RPMI7951 (cell line): ENCODE measurements around the gene TOR3A. TPM values are rescaled to one million over a fixed set of nuclear protein-coding genes. Genes with fewer than 3 reads are reported as not detected.
"Not testable (repeated sequence)": the region's sequence is repeated elsewhere in the genome, so short reads cannot be mapped to it uniquely, and the experiment has no call there.

Source experiments
- DNase-seq: peaks from one replicate; pipeline ENCODE4 v3.0.0-alpha.2; 2012; ENCODE audit warnings: low read depth
- total RNA-seq: library from RNA; depleted of rRNA; stranded (reverse); fragments of >200 nt; shearing (Covaris generic); gene quantifications from 2 replicates; pipeline ENCODE4 v1.2.3, GENCODE V29; 2014; rRNA removed

TOR3A gene, protein sequence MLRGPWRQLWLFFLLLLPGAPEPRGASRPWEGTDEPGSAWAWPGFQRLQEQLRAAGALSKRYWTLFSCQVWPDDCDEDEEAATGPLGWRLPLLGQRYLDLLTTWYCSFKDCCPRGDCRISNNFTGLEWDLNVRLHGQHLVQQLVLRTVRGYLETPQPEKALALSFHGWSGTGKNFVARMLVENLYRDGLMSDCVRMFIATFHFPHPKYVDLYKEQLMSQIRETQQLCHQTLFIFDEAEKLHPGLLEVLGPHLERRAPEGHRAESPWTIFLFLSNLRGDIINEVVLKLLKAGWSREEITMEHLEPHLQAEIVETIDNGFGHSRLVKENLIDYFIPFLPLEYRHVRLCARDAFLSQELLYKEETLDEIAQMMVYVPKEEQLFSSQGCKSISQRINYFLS
- total RNA-seq, result 13.8 and 25.1 TPM in 2 replicates

DNA sequence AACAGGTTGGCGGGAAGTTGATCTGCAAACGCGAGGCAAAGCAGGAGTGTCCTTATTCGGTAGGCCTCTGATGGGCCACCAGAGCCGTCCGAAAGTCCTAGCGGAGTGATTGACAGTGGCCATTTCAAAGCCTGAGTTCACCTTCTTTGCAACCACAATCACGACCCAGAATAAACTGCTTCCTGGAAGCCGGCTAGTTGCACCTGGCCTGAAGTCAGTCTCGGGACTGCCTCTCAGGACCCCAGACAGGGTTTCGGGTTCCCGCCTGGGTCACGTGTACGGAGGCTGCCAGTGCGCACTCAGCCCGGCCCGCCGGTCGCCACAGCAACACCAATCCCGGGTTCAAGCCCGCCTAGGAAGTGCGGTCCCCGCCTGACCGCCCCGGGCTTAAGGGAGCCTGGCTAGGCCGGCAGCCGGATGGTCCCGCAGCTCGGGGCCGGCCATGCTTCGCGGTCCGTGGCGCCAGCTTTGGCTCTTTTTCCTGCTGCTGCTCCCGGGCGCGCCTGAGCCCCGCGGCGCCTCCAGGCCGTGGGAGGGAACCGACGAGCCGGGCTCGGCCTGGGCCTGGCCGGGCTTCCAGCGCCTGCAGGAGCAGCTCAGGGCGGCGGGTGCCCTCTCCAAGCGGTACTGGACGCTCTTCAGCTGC is at the start of gene TOR3A:
Gene TOR3A (plus strand): TSS at position 384 of the 646 bp plus-strand sequence. CDS start 59 bp downstream, at position 443.
- DNase-seq, result peak; percentile 84

DNA sequence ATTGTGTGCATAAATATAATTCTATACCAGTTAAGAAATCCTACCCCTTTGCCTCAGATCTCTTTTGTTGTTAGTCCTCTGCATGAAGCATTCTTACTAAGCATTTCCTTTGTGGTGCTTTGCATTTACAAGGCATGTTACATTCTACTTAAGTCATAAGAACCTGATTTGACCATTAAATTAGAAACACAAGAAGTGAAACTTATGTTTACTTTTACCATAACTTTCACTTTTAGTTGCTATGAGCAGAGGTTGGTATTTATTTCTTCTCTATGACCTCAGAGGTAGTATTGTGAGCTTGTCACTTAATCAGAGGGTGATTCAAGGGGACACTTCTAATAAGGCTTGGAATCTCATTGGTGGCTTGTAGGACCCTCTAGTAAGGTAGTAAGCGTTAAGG is 47.1 kb upstream of the TOR3A start:
- DNase-seq, result peak; percentile 16

DNA sequence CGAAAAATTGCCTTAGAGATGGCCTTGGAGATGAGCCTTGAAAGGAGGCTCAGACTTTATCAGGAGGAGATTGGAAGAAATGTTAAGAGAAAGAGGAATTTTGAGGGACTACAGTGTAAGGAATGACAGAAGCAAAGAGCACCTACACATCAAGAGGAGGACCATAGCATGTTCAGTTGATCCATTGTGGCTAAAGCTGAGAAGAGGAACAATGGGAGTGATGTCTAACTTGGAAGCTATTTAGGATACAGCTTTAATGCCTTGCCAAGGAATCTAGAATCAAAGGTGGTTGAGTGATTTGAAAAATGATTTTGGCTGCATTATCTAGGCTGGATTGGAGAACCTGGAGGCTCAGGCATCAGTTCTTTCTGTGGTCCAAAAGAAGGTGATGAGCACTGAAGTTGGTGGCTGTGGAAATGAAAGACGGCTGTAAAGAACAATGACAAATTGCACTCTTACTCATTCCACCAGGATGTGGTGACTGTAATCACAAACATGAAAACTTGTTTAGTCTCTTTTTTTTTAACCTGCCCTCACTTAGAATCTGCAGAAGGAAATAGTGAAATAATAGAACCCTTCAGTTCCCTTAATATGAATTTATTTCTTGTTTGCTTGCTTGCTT is 44.9 kb upstream of the TOR3A start:
- peak; percentile 39 for DNase-seq

DNA sequence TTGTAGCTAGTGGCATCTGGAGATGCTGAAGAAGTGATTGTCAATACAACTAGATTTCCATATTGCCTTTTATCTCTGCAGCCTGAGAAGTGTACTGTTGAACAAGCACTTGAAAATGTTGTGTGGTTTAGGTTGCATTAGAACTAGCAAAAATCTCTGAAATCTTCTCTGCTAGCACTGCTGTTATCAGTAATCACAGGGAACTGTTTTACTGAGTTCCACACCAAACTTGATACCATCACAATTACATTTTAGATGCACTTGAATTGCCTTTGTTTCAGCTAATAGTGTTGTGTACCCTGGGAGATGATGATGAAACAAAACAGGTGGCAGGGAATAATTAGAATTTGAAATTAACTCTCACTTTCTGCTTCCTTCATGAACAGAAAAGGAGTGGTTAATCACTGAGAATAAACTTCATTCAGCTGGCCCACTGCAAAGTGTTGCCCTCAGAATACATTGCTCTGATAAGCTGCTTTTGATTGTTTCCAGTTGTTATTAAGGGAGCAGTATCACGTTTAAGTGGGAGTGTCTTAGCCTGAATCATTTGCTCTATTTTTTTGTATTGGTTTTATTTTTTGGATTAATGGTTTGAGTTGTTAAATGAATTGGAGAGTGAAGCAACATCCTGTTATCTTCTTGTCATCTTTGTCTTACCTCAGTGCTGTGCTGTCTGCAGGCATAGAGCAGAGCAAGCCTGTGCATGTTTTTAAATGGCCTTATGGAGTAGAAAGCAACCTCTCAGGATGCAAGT is 43.2 kb upstream of the TOR3A start:
- no peak for DNase-seq

DNA sequence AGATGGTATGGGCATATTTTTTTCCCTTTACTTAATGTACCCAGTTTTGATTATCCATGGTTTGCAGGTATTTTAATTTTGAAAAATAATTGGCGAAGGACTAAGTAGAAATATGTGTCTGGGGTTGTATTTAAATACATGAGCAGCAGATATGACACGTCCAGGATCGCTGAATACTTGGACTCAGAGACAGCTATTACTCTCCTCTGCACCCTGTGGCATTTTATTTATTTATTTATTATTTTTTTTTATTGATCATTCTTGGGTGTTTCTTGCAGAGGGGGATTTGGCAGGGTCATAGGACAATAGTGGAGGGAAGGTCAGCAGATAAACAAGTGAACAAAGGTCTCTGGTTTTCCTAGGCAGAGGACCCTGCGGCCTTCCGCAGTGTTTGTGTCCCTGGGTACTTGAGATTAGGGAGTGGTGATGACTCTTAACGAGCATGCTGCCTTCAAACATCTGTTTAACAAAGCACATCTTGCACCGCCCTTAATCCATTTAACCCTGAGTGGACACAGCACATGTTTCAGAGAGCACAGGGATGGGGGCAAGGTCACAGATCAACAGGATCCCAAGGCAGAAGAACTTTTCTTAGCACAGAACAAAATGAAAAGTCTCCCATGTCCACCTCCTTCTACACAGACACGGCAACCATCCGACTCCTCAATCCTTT is 42.2 kb upstream of the TOR3A start:
- not testable (repeated sequence) for DNase-seq

DNA sequence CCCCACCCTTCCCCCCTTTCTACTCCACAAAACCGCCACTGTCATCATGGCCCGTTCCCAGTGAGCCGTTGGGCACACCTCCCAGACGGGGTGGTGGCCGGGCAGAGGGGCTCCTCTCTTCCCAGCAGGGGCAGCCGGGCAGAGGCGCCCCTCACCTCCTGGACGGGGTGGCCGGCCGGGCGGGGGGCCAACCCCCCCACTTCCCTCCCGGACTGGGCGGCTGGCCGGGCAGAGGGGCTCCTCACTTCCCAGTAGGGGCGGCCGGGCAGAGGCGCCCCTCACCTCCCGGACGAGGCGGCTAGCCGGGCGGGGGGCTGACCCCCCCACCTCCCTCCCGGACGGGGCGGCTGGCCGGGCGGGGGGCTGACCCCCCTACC is 41.7 kb upstream of the TOR3A start:
- DNase-seq, result not testable (repeated sequence)

DNA sequence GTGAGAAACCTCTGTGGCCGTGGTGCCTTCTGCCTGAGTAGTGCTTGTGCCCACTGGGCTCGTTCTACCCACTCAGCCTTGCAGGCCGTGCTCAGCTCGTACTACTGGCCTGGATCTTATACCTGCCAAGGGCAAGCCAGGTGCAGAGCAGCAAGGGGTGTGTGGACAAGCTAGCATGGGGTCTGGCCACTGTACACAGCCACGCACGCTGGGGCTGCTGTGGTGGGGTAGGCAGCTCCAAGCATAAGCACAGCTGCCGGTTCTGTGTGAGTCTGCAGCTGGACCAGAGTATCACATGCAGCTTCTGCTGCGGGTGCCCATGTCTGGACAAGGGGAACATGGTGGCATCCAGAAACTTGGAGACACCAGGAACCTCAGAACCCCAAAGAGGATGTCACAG is 39.8 kb upstream of the TOR3A start:
- no peak for DNase-seq

DNA sequence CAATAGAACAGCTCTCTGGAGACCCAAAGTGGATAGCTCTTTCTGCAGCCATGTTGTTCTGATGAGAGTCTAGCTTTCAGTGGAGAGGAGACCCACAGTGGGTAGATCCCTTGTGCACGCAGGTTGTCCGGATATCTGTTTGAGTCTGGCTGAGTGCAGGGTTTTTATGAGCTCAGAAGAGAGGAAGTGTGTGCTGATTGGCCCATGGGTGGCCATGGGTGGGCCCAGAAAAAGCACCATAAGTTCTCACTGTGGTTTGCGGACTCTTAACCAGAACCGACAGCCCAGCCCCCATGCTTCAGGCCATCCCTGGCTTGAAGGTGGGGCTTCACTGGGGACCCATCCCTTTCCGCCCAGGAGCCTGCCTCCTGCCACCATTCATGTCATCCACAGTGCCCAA is 39.2 kb upstream of the TOR3A start:
- DNase-seq, result no peak

DNA sequence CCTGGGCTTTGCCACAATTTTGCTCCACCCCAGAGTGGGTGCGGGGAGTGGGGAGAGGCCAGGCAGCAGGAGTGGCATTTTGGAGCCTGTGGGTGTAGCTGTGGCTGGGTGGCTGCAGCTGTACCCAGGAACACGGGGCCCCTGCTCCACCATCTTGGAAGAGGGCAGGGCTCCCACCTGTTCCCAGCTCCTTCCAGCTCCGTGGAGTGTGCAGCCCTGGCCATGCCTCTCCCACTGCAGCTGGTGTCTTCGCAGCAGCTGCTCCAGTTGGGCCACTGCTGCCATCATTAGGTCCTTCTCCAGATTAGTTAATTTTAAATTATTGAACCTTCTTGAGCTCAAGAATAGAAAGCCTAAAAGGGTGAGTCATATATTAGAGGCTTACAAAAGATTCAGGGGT is 38.6 kb upstream of the TOR3A start:
- no peak for DNase-seq

DNA sequence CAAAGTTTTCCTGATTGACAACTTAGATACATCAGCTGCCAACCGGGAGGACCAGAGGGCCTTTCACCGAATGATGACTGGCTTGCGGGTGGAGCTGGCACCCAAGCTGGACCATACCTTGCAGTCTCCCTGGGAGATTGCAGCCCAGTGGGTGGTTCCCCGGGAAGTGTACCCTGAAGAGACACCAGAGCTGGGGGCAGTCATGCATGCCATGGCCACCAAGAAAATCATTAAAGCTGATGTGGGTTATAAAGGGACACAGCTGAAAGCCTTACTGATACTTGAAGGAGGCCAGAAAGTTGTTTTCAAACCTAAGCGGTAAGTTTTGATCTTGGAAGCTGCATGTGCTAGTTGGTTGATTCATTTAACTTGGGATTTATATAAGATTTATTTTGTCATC is 38.0 kb upstream of the TOR3A start:
- DNase-seq, result no peak

DNA sequence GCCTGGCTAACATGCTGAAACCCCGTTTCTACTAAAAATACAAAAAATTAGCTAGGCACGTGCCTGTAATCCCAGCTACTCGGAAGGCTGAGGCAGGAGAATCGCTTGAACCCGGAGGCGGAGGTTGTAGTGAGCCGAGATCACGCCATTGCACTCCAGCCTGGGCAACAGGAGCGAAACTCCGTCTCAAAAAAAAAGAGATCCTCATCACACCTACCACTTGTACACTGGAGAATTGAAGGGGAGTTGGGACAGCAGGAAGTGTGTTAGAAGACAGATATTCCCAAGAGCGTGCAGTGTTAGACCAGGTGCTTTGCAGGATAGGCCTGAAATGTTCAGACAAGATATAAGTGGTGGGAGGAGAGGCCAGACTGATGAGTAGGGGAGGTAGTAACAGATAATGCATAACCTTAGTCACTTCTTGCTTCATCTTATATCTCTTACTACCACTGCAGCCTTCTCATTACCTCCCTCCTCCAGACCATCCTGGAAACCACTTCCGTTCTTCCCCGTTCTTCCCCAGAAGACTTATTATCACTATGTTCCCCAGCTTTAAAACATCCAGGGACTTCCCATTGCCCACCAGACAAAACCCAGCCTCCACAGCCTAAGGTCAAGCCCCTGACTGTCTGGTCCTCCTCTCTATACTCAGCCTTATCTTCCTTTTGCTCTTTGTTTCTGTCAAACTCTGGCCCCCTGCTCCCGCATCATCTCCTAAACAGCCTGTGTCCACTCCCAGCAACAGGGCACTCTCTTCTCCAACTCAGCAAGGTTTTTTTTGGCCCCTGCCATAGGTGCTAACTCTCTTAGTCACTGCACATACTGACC is 34.8 kb upstream of the TOR3A start:
- DNase-seq, result no peak

DNA sequence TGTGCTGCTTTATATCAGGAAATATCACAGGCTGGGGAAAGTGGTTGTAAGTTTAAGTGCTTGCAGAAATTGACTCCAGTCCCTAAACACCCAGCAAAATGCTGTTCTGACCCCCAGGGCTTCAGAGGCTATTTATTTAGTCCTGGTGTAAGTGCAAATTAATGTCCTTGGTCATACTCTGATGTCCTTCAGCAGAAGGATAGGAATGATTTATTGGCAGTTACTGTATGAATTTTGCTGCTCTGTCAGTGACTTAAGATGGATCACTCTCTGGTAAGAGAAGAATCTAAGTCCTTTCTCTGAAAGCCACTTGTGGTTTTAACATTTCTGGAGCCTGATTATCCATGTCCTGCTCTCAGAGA is 34.3 kb upstream of the TOR3A start:
- DNase-seq, result no peak

DNA sequence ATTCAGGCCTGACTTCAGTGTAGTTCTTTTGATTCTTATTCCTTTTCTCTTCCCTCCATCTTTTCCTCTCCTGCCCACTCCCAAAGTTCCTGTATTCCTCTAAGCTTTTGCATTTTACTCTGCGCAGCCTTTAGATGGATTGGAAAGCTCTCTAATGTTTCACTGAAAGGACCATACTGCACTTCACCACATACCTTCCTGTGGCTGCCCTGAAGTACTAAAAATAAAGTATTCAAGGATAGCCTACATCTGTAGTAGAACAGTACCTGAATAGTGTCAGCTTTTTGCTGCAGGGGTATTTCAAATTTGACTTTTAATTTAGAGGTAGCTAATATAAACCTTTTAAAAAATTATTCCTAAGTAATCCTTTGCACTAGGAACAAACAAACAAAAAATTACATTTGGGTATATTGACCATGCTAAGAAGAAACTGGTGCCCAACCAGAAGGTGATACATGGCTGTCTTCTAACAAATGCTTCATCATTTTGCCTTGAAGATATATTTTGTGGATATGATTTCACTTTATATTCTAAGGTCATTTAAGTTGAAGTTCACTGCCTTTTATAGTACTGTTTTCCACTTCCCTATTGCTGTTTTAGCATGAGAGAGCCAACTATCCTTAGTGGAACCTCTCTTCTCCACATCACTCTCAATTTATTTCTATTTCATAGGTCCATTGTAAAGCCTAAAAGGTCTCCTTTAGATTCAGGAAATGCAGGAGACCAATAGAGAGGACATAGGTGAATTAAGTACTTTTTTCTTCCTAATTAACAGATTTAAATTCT is 33.3 kb upstream of the TOR3A start:
- DNase-seq, result no peak

DNA sequence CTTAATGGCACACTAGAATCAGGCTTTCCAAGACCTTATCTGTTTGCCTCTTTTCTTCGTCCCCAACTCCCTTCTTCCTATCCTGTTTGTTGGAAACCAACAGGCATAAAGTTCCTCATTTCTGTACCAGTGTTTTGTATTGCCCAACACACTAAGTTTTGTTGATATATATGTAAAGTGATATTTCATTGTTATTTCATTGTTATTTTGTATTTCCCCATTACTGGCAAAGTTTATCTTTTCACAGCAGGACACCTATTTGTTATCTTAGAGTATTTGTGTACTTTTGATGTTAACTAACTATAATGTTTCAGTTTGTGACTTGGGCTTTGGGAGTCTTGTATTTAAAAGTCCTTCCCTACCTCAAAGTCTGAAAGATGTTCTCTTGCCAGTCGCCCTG is 29.1 kb upstream of the TOR3A start:
- no peak for DNase-seq

DNA sequence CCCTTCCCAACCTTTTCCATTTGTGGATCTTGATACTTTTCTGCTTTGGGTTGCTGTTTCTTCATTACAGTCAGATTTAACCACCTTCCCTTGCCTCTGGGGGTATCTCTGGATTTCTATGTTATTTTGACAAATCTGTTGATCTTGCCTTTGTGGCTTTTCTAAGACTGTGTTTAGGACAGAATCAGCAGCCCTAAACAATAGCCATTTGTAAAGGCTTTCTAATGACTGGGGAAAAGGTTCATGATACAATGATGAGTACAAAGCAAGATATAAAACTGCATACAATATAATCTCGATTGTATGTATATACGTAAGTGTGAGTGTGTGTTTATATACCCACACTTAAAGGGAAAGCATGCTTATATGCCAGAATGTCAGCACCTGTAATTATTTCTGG is 28.4 kb upstream of the TOR3A start:
- no peak for DNase-seq

DNA sequence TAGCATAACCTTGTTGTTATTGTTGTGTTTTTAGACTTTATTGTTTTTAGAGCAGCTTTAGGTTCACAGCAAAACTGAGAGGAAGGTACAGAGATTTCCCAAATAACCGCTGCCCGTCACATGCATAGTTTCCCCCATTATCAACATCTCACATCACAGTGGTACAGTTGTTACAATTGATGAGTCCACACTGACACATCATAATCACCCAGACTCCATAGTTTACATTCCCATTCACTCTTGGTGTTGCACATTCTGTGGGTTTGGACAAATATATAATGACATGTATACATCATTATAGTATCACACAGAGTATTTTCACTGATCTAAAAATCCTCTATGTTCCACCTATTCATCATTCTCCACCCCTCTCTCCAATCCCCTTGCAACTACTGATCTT is 25.9 kb upstream of the TOR3A start:
- DNase-seq, result no peak

DNA sequence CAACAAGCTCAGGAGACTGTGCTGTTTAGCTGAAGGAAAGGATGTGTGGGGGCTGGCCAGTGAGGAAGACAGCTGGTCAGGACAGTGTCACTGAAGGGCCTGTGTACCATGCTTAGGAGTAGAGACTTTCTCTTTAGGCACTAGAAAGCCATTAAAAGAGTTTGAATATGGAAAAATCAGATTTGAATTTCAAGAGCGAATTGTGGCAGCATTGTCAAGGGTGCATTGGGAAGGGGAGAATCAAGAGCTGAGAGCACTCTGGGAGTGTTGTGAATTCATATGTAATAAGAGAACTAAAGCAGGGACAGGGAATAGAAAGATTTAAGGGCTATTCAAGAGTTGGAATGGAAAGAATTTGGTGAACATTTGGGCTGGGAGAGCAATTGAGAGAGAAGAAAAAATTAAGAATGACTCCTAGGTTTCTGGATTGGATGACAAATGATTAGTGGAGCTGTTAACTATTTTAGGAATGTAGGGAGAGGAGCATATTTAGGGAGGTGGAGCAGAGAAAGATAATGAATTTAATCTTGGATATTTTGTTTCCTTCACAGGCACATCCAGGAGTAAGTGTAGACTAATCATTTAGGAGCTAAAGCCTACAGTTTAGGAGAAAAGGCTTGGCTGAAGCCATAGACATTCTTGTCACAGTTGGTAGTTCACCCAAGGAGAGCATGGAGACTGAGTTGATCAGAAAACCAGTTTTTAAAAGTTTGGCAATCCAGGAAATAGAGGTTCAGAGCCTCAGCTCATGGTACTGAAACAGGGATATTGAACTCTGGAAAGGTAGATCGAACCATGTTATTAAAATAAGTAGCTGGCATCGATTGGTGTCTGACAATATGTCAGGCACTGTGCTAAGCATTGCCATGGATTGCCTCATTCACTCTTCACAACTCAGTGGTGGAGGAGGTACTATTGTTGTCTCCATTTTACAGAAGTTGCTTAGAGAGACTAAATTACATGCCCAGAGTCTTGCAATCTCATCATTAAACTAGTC is 23.1 kb upstream of the TOR3A start:
- peak; percentile 19 for DNase-seq

DNA sequence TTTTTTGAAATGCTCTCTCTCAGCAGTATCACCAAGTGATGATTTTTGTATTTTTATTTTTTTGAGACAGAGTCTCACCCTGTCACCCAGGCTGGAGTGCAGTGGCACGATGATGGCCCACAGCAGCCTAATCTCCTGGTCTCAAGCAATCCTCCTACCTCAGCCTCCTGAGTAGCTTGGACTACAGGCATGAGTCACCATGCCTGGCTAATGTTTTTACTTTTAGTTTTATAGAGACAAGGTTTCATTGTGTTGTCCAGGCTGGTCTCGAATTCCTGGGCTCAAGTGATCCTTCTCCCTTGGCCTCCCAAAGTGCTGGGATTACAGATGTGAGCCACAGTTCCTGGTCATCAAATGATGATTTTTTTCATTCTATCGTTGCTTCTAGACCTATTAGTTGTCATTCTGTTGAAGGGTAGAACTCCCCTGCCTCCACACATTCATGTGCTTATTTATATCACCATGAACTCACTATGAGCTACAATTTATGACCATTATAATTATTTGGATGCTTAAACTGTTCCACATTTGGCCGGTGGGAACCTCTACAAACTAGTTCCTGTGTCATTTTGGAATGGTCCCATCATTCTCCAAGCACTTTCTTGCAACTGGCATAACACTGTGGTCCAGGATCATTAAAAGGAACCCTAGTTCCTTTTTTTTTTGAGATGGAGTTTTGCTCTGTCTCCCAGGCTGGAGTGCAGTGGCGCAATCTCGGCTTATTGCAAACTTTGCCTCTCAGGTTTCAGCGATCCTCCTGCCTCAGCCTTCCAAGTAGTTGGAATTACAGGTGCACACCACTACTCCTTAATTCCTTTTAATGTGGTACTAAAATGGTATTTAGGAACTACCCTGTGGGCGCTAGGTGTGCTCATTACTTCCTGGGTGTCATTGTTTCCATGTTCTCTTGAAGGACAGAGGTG is 20.2 kb upstream of the TOR3A start:
- peak; percentile 15 for DNase-seq
